HG02610 (cell line): Measurements from ENCODE around the gene RYR3.

Experiments used
- ATAC-seq: cut with Tn5 transposase; IDR thresholded peaks from one replicate; pipeline ENCODE4 v1.9.1; 2021; ENCODE audit warnings: mild to moderate bottlenecking, moderate library complexity; ENCODE audit not compliant: unreplicated experiment

Gene RYR3

GRCh38 chr15:33636958-33637357 lies 326.2 kb downstream of the RYR3 start:
- ATAC-seq: no peak

- ATAC-seq: no peak
Measured at GRCh38 chr15:33638453-33638852, 327.7 kb downstream of the RYR3 start.

- no peak for ATAC-seq
Measured at GRCh38 chr15:33639051-33639450, 328.3 kb downstream of the RYR3 start.

- no peak for ATAC-seq
Measured at GRCh38 chr15:33639456-33639855, 328.7 kb downstream of the RYR3 start.

GRCh38 chr15:33639978-33640377 lies 329.2 kb downstream of the RYR3 start:
- ATAC-seq: no peak

- ATAC-seq: no peak
Measured at GRCh38 chr15:33641069-33641468, 330.3 kb downstream of the RYR3 start.

- no peak for ATAC-seq
Measured at GRCh38 chr15:33644304-33644703, 333.5 kb downstream of the RYR3 start.

GRCh38 chr15:33646744-33647143 lies 336.0 kb downstream of the RYR3 start:
- ATAC-seq: no peak

- ATAC-seq: no peak
Measured at GRCh38 chr15:33649217-33649933, 338.6 kb downstream of the RYR3 start.

GRCh38 chr15:33654860-33655259 lies 344.1 kb downstream of the RYR3 start:
- ATAC-seq: no peak

- no peak for ATAC-seq
Measured at GRCh38 chr15:33655488-33655887, 344.7 kb downstream of the RYR3 start.

- no peak for ATAC-seq
Measured at GRCh38 chr15:33656168-33656567, 345.4 kb downstream of the RYR3 start.

GRCh38 chr15:33660151-33660550 lies 349.4 kb downstream of the RYR3 start:
- ATAC-seq: no peak

GRCh38 chr15:33662014-33662413 lies 351.2 kb downstream of the RYR3 start:
- no peak for ATAC-seq

- no peak for ATAC-seq
Measured at GRCh38 chr15:33664947-33665346, 354.2 kb downstream of the RYR3 start.

- ATAC-seq: no peak
Measured at GRCh38 chr15:33670567-33670966, 359.8 kb downstream of the RYR3 start.

- ATAC-seq: peak; percentile 68
Measured at GRCh38 chr15:33671456-33671855, 360.7 kb downstream of the RYR3 start.

- ATAC-seq: no peak
Measured at GRCh38 chr15:33675246-33675645, 364.5 kb downstream of the RYR3 start.

- ATAC-seq: no peak
Measured at GRCh38 chr15:33677238-33677830, 366.6 kb downstream of the RYR3 start.

- ATAC-seq: no peak
Measured at GRCh38 chr15:33678176-33678575, 367.4 kb downstream of the RYR3 start.

- ATAC-seq: no peak
Measured at GRCh38 chr15:33678602-33679001, 367.8 kb downstream of the RYR3 start.

- ATAC-seq: no peak
Measured at GRCh38 chr15:33679061-33679460, 368.3 kb downstream of the RYR3 start.

- no peak for ATAC-seq
Measured at GRCh38 chr15:33680336-33680735, 369.6 kb downstream of the RYR3 start.
